Astrocyte of the spinal cord (primary cell): ENCODE measurements around the gene VPS33A.

Experiments used
- DNase-seq: peaks from one replicate; pipeline ENCODE4 v3.0.0; 2011; ENCODE audit warnings: low read depth, low spot score
- H3K4me3 ChIP-seq: 2 replicates; pipeline ENCODE4 v1.5.1; 2011; ENCODE audit warnings: low read depth, mild to moderate bottlenecking, low read length, moderate library complexity
- CTCF ChIP-seq: IDR thresholded peaks from 2 replicates; pipeline ENCODE4 v1.5.1; 2012; ENCODE audit warnings: low read depth, mild to moderate bottlenecking, low read length, inconsistent platforms
- in situ Hi-C: cut with HindIII; loops from 2 replicates; pipeline ENCODE4 v1.10.0; 2017; ENCODE audit warnings: low sequenced_read_pairs

Gene VPS33A

GRCh38 chr12:122306407-122306806 is 40.1 kb upstream of the VPS33A start:
- no peak for TF ChIP-seq CTCF
- H3K4me3 ChIP-seq: no peak overlapping the region
- no peak for DNase-seq
- in situ Hi-C loops: no loop called here

DNA sequence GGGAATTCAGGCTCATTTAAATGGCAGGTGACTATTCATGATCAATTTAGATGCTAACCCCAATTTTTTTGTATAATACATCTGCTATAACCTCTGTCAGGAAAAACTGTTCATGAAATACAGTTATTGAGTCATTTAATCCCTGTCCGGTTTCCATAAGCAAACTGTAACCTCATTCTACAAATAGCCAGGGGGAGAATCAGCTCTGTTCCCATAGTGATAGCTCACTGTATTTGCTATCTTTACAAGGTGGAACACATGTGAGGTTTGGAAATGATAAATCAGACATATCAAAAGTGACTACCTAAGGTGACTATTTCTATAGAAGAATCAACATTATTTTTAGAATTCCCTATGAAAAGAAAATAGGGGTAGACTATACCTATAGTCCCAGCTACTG is 38.6 kb upstream of the VPS33A start:
- in situ Hi-C loops: no loop called here
- no peak for TF ChIP-seq CTCF
- DNase-seq: no peak
- H3K4me3 ChIP-seq: no peak overlapping the region

- in situ Hi-C loops: no loop called here
- TF ChIP-seq CTCF: no peak
- DNase-seq: no peak
- no peak overlapping the region for H3K4me3 ChIP-seq
Observed at GRCh38 chr12:122303068-122303467, 36.8 kb upstream of the VPS33A start.

- no peak for TF ChIP-seq CTCF
- no peak for DNase-seq
- in situ Hi-C loops: no loop called here
- H3K4me3 ChIP-seq: no peak overlapping the region
Observed at GRCh38 chr12:122298071-122298748, 31.9 kb upstream of the VPS33A start.

- in situ Hi-C loops: no loop called here
- DNase-seq: no peak
- H3K4me3 ChIP-seq: no peak overlapping the region
- TF ChIP-seq CTCF: no peak
Observed at GRCh38 chr12:122297494-122297893, 31.2 kb upstream of the VPS33A start.

DNA sequence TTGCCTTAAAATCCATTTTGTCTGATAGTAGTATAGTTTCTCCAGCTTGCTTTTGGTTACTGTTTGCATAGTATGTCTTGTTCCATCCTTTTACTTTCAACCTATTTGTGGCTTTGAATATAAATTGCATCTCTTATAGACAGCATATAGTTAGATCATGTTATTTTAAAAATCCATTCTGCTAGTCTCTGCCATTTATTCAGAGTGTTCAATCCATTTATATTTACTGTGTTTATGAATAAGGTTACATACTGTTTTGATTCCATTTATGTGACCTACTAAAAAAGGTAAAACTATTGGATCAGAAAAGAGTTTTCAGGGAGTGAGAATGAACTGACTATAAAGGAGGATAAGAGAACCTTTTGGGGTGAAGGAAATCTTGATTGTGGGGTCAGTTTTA is 29.6 kb upstream of the VPS33A start:
- H3K4me3 ChIP-seq: no peak overlapping the region
- no peak for TF ChIP-seq CTCF
- no peak for DNase-seq
- in situ Hi-C loops: no loop called here
